Placental pericyte (primary cell): ENCODE results near the gene TET3. TPM values are rescaled to one million over a fixed set of nuclear protein-coding genes. Genes with fewer than 3 reads are reported as not detected.

Source experiments
- small RNA-seq: library from RNA; depleted of rRNA; stranded (forward); fragments of <200 nt; gene quantifications from one replicate; pipeline ENCODE3, GENCODE V24; 2012; ENCODE audit warnings: low replicate concordance
- total RNA-seq: library from RNA; depleted of rRNA; stranded (reverse); fragments of >200 nt; gene quantifications from 2 replicates; pipeline ENCODE4 v1.2.3, GENCODE V29; 2012

The TET3 gene
- 10.7 and 11.0 TPM in 2 replicates for total RNA-seq

DNA sequence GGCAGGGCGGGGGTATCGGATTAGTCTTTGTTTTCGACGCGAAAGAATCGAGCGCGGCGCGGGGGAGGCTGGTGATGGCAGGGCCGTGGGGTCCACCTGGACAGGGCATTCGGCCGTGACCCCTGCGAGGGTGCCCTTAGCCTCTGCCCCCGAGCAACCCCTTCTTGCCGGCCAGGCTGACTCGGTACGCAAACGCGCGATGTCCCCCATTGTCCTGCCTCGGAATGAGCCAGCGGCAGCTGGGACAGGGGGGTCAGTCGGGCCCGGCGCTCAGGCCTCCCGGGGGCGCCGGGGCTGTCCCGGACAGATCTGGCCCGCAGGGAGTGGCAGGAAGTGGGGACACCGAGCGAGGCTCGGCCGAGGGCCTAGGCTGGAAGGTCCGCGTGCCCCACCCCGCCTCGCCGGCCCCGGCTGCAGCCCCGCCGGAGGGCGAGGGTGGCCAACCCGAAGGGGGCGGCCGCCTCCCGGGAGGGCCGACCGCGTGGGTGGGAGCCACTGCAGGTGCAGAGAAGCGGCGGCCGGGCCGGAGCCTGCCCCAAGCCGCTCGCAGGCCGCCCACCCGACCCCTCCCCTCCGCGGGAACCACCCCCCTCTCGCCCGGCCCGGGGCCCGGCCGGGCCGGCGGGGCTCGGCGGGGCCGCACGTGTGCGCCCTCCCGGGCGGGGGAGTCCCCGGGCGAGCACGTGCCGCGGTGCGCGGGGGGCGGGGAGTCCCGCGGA is at the start of gene TET3:
Gene TET3, plus strand, starts transcription at position 708 of the 719 bp plus-strand sequence. CDS start 1,494 bp downstream, outside the sequence.

Small RNA genes lying within 50 kb of the gene (small RNA-seq; reads per million reads assigned to genes)
- gene AC110801.1 (not detected), gene RNA5SP97 (0.10 reads per million)

Other genes with a start within 250 kb of the TET3 start
- 13.1 and 33.2 TPM in 2 replicates for gene TPRKB, start 247.6 kb upstream of the TET3 start, total RNA-seq
- 24.9 and 33.5 TPM in 2 replicates for gene DUSP11, start 204.8 kb upstream of the TET3 start, total RNA-seq
- gene C2orf78, start 200.7 kb upstream of the TET3 start, total RNA-seq, result not detected in 2 replicates
- 24.3 and 26.8 TPM in 2 replicates for gene STAMBP, start 155.9 kb upstream of the TET3 start, total RNA-seq
- gene ACTG2, start 91.9 kb upstream of the TET3 start, total RNA-seq, result 61.7 and 148 TPM in 2 replicates
- gene DGUOK, start 58.0 kb upstream of the TET3 start, total RNA-seq, result 44.0 and 58.0 TPM in 2 replicates
- gene BOLA3, start 163.0 kb downstream of the TET3 start, total RNA-seq, result 12.3 and 29.6 TPM in 2 replicates
- gene MOB1A, start 194.0 kb downstream of the TET3 start, total RNA-seq, result 72.0 and 155 TPM in 2 replicates
- gene MTHFD2, start 213.7 kb downstream of the TET3 start, total RNA-seq, result 129 and 251 TPM in 2 replicates